HG02938 (cell line): ENCODE results near the gene WRAP73.
"Not testable (repeated sequence)": the region's sequence is repeated elsewhere in the genome, so short reads cannot be mapped to it uniquely, and the experiment has no call there.

Source experiments
- ATAC-seq: cut with Tn5 transposase; IDR thresholded peaks from one replicate; pipeline ENCODE4 v1.9.1; 2021; ENCODE audit warnings: mild to moderate bottlenecking, moderate library complexity; ENCODE audit not compliant: unreplicated experiment

WRAP73 gene

DNA sequence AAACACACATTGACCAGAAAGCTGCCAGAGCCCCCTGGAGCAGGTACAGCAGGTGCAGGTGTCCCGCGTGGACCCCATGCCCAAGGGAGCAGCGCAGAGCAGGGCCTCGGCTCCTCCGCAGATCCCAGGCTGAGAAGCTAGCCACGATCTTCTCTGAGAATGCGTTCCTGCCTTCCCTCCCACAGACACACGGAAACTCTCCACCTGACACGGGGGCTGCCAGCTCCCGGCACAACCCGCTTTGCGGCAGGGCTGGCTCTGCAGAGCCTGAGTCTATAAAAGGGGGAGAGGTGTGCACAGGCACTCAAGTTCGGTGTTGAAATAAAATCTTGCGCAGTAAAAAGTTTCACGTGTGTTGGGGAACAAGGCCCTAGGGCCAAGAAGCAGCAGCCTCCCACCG, 48.2 kb downstream of the WRAP73 start:
- no peak for ATAC-seq

DNA sequence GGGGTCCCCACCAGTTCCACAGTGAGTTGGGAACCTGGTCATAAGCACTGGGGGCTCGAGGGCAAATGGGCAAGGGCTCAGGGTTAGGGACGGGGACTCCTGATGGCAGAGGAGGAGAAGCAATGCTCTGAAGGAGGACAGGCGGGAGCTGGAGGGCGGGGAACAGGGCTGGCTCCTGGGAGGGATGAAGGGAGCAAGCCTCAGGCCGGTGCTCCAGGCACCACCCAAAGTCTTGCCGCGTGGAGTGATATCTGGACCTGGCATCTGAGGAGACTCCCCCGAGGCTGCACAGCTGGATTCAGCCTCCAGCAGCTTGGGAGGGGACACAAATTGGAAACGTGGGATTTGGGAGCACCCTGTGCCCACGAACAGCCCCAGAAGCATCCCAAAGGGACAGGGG, 49.5 kb downstream of the WRAP73 start:
- ATAC-seq = no peak

DNA sequence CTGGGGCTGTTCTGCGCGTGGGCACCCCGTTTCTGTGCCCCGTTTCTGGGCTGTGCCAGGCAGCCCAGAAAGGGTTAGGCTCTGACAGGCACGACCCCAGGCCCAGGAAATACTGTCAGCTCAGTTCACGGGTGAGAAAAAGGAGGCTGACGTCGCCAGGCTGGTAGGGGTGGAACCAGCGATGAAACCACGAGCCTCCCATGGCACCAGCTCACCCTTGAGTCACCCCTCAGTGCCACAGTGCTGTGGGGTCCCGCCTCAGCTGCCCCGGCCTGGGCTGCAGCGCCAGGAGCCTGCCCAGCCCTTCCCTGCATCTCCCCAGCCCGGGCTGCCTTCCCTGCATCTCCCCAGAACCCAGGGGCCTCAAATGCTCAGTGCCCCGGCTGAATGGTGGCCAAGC, 50.1 kb downstream of the WRAP73 start:
- ATAC-seq = no peak

DNA sequence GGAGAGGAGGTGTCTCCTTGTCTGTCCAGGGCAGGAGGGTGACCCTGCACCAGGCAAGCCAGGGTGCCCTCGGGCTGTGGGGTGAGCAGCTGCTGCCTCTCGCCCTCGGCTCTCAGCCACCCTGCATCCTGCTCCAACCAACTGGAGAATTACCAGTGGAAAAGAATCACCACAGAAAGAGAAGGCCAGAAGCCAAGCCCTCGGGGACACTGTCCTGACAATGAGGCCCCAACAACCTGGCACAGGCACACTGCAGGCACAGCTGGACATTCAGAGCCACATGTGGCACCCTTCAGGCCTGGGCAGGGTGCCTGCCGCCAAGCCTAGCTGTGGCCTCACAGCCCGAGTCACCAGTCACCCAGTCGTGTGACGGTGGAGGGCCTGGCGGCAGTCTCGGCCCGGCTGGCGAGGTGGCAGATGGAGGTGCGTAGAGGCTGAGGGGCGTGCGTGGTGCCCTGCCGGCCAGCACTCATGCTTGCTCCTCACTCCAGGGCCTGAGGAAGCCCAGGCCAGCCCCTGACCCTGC, 50.6 kb downstream of the WRAP73 start:
- no peak for ATAC-seq

DNA sequence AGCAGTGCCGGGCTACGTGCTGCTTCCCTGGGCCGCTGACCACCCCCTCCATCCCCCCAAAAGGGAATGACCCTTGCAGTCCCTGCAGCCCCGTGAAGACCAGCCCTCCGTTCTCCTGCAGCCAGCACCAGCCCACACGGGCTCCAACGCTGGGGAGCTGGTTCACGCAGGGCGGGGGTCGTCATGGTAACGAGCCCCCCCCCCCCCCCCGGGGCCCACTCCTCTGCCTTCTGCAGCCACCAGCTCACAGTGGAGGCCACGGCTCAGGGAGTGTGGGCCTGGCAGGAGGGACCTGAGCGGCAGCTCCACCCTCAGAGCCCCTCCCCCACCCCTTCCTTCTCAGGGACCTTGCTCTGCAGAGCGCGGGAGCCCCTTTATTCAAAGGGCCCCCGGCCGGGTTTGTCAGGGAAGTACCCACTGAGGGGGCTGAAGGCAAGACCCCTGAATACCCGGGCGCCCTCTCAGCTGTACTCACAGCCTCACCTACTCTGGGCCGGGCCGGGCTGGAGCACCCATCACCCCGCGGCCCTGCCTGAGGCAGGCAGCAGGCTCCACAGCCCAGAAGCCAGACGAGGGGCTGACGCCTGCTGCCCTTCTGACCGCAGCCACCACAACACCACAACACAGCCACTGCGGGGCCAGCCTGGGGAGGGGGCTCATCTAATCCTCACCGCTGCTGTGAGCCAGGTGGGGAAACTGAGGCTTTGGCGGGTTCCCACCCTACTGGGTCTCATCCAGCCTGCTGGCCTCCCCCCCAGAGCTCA, 51.2 kb downstream of the WRAP73 start:
- ATAC-seq = no peak

DNA sequence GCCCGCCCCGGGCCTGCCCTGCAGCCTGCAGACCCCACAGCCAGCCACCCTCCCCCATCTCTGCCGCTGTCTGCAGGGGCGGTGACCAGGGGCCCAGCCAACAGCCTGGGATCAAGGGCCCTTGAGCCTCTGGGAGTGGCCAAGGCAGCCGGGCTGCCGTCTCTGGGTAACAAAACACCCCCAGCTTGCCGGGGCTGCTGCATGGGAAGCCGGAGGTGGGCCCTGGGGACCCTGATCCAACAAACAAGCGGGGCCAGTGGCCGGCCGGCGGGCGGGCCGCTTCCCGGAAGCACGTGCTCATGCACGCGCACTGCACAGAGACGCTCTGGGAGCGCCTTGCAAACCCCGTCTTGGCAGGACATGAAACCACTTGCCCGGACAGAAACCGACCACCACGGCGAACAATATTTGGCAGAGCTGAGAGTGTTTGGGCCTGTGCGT, 51.8 kb downstream of the WRAP73 start:
- no peak for ATAC-seq

DNA sequence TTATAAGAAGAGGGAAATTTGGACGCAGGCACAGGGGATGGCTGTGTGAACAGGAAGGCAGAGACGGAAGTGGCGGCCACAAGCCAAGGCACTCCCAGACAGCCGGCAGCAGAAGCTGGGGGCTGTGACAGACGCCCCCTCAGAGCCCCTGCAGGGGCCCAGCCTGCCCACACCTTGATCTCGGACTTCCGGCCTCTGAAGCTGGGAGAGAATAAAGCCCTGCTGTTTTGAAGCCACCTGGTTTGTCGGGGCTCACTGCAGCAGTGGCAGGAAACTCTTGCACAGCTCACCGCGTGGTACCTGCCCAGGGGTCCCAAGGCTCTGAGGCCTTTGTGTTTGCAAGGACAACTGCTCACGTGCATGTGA, 52.3 kb downstream of the WRAP73 start:
- ATAC-seq = no peak

DNA sequence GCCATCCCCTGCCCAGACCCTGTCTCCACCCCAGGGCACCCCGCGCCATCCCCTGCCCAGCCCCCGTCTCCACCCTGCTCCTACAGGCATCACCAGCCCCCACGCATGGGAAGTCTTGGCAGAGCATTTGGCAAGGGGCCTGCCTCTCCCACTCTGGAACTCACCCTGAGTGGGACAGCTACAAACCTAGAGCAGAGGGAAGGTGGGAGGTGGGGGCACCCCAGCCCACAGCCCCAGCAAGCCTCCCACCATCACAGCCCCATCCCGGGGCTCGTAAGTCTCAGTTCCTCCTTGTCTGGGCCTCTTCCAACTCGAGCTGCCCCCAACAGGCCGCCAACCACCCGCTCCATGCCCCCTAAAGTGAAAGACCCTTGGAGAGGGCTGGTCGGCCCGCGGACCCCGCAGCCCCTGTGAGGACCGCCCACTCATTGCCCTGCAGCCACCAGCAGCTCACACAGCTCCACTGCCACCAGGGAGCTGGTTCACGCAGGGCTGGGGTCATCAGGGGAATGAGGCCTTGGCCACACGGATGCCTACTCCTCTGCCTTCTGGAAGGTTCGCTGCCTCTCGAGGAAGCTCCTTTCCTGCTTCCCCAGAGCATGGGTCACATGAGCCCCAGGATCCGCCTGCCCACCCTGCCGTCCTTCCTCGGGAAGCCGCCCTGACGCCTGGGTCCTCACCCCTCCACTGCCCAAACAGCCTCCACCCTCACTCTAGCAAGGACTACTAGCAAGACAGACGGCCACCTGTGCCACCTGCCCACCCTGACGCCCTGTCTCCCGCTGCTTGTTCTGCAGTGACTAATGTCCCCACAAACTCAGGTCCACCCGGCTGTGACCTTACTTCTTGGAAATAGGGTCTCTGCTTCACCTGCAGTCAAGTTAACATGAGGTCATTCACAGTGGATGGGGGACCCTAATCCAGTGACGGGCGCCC, 53.0 kb downstream of the WRAP73 start:
- no peak for ATAC-seq

DNA sequence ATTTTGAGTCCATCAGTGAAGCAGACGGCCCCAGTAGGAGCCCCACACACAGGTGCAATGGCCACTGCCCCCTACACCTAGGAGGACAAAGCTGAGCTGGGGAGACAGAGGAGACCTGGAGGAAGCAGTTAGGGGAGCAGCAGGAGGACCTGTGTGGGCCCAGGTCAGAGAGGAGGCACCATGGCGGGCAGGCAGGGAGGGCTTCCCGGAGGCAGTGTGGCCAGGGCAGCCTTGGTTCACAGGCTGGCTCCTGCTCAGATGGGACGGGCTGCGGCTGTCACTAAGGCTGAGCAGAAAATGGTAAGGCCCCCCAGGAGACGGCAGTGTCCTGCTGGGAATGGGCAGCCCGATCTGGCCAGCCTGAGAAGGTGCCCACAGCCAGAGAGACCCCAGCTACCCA, 54.0 kb downstream of the WRAP73 start:
- no peak for ATAC-seq

DNA sequence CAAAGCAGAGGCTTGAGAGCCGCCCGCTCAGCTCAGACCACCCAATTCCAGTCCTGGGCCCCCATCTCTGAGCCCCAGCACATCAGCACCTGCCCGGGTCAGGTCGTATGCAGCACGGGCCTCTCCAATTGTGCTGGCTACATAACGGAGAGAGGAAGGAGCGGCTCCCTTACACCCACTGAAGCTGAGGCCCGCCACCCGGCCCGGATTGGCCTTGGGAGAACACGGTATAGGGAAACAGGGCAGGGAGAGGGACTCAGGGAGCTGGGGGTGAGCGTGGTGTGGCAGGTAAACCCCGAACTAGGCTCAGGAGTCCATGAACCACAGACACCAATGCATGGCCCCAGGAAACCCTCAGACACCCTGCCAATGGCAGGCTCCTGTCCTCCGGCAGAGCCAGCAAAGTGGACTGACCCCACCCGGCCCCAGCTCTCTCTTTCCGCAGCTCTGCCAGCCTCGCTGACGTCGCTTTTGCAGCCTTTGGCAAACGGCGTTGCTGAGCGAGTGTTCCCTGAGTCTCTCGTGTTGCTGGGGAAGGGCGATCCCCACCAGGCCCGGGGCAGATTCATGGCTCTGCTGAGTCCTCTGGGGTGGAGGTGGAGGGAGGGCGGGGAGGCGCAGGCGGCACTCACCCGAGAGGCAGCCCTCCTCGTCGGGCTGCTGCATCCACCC, 55.1 kb downstream of the WRAP73 start:
- ATAC-seq = no peak

DNA sequence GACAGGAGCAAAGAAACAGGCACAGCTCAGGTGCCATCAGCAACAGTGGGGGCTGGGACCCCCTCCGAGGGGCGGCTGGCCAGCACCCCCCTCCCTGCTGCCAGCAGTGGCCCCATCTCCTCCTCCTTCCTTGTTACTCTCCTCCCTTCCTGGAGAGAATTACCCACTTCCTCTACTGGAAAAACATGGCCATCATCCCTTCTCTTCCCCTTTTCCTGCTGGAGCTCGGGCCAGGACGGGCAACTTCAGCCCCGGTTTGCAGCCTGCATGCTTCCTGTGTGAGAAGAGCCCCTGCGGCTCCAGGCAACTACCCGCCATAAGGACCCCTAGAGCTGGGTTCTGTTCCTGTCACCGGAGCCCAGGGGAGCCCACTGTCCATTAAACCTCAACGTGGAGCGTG, 56.2 kb downstream of the WRAP73 start:
- no peak for ATAC-seq

DNA sequence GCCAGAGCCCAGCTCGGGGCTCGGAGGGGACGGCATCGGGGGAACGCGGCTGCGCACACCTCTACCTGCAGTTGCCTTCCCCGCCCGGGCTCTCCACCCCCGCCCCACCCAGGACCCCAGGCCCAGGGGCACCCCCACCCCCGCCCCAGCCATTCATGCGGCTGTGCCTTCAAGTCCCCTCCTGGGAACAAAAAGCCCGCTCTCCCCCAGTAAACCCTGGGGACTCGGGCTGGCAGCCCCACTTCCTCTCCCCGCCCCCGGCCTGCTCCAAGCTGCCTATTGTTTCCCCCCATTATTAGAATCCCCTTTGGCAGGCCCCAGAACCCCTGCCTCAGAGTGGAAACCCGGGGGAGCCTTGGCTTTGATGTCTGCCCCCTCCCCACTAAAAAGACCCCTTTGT, 56.6 kb downstream of the WRAP73 start:
- no peak for ATAC-seq

DNA sequence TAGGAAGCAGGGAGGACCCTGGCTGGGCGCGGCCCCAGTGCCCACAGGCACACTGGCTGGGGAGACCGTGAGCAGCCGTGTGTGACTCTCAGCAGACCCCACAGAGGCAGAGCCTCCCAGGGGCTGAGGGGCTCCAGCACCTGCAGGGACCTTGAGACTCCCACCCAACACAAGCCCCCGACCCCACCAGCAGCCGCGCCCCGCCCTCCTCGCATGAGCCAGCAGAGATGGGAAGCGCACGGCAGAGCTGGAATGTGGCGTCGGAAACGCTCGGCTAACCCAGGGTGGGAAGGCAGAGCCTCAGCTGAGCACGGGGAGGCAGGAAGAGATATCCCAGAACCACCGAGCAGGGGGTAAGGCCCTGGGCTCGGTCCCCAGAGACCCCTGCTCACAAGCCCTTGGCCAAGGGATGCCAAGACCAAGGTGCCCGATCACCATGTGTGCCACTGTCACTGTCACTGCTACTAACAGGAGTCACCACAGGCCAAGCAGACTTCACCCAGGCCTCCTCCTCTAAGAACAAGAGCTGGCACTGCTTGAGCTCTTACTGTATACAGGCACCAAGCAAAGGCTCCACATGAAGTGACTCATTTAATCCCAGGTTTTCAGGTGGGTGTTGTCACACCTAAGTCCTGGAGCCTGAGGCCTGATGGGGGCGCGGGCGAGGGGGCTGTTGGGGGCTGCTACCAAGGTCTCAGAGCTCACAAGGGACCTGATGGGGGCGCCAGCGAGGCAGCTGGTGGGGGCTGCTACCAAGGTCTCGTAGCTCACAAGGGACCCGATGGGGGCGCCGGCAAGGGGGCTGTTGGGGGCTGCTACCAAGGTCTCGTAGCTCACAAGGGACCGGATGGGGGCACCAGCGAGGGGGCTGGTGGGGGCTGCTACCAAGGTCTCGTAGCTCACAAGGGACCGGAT, 58.7 kb downstream of the WRAP73 start:
- ATAC-seq = no peak

DNA sequence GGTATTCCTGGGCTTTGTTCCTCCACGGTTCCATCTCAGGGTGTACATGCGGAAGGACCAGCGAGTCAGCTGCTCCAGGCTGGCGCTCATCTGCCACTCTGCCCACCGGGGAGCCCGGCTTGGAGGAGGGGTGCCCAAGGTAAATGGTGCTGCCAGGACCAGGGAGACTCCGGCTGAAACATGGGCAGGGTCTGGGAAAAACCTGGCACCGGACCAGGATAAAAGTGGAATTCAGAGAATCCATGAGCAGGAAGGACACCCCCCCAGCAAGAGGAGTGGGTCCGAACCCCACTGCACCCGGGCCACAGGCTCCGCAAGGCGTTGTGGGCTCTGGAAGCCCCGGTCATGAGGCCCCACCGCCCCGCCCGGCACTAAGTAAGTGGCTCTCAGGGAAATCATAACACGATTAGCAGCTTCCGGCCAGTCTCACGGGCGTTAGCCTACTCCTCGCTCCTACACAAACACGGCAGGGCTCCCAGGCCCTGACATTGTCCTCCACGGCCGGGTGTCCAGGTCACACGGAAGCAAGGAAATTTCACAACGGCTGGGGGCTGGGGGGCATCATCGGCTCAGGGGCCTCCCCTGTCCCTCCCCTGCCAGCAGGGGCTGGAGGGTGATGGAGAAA, 59.7 kb downstream of the WRAP73 start:
- no peak for ATAC-seq

DNA sequence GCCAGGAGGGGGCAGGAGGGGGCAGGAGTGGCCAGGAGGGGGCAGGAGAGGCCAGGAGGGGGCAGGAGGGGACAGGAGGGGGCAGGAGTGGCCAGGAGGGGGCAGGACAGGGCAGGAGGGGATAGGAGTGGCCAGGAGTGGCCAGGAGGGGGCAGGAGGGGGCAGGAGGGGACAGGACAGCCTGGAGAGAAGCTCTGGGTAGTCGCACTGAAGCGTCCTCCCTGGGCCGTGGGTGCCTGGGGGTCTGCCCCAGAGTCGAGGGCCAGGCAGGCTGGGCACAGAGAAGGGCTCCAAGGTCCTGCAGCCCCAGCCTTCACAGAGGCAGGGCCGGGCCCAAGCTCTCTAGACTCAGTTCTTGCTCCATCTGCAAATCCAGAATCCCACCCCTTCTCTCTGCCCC, 61.5 kb downstream of the WRAP73 start:
- no peak for ATAC-seq

DNA sequence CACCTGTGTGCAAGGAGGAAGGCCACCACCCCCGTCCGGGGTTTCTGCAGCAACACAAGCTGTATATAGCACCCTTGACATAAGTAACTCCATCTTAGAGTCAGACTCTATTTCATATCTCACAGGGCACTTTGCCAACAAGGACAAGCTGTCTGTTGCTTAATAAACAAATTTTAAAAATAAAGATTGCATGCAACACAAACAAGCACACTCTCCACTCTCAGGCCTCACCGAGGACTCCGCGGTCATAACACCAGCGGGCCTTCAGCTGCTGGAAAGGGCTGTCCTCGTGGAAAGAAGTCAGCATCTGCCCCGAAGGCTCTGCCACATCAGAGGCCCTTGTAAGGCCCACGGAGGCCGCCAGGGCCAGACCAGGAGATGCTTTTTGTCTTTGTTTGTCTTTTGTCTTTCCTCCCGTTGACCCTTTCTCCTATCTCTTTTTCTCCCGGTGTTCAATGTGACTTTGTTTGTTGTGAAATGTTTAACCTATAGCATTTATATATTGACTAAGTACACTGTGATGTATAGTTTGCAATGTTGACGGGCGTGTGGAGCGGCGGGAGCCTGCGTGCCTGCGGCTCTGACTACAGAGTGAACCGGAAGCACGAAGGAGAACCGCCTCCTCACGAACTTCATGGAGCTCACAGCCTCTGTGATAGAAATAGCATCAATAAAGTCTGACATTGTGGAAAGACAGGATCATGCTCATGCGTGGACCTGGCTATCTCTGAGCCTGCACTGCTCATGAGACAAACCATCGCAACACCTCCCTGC, 62.7 kb downstream of the WRAP73 start:
- ATAC-seq = no peak

DNA sequence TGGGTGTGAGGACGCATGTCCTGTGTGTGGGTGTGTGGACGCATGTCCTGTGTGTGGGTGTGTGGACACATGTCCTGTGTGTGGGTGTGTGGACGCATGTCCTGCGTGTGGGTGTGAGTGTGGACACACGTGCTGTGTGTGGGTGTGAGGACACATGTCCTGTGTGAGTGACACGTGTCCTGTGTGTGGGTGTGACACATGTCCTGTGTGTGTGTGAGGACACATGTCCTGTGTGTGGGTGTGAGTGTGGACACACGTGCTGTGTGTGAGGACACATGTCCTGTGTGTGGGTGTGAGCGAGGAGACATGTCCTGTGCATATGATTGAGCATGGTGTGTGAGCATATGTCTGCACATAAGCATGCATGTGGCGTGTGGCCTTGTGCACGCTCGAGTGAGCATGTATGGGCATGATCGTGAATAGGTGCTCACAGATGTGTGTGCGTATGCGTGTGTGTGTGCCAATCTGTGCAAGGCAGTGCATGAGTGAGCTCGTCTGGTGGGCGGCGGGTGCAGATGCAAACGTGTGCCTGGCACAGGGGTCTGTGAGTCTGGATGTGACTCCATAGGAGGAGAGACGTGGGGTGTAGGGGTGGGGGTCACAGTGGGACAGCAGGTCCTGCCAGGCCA, 63.8 kb downstream of the WRAP73 start:
- no peak for ATAC-seq

DNA sequence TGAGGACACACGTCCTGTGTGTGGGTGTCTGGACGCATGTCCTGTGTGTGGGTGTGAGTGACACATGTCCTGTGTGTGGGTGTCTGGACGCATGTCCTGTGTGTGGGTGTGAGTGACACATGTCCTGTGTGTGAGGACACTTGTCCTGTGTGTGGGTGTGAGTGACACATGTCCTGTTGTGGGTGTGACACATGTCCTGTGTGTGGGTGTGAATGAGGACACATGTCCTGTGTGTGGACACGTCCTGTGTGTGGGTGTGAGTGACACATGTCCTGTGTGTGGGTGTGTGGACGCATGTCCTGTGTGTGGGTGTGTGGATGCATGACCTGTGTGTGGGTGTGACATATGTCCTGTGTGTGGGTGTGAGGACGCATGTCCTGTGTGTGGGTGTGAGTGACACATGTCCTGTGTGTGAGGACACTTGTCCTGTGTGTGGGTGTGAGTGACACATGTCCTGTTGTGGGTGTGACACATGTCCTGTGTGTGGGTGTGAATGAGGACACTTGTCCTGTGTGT, 64.5 kb downstream of the WRAP73 start:
- ATAC-seq = not testable (repeated sequence)
